SK-N-SH (cell line): Measurements from ENCODE around the gene TNFRSF1B. TPM values are rescaled to one million over a fixed set of nuclear protein-coding genes. Genes with fewer than 3 reads are reported as not detected.

Experiments used
- CTCF ChIA-PET: fragments of 300-600, 350-600 bp; formaldehyde crosslinking; extraction: SDS; loops from one replicate; lab custom pipeline; 2021; lab: Yijun Ruan, JAX
- POLR2A ChIA-PET: fragments of 350-600 bp; sonication (Branson Sonifier 250); formaldehyde crosslinking; extraction: SDS; loops from one replicate; lab custom pipeline; 2020; ENCODE audit warnings: antibody characterized with exemption, inconsistent platforms; lab: Yijun Ruan, JAX
- DNase-seq: peaks from one replicate; pipeline ENCODE4 v3.0.0; 2012
- H2AFZ ChIP-seq: fragments of 200-600 bp; sonication (generic); 2 replicates; pipeline ENCODE4 v1.8.1; 2016; ENCODE audit warnings: antibody characterized with exemption, mild to moderate bottlenecking, low read depth
- H3F3A ChIP-seq: fragments of 200-600 bp; sonication (generic); replicated peaks from 2 replicates; pipeline ENCODE3; 2016; ENCODE audit warnings: antibody characterized with exemption, mild to moderate bottlenecking; ENCODE audit not compliant: insufficient read depth
- H3K27ac ChIP-seq, 2 experiments: fragments of 200-500 bp in 1 of 2; fragments of 200-600 bp in 1 of 2; sonication (Bioruptor generic) in 1 of 2; sonication (generic), shearing (Covaris generic) in 1 of 2; 2 replicates each; pipeline versions ENCODE4 v1.5.1 to v1.6.1; 2014 to 2016; ENCODE audit warnings: low read depth in 2 of 2, inconsistent platforms in 1 of 2, low read length in 1 of 2, mild to moderate bottlenecking in 1 of 2, mixed read lengths in 1 of 2
- H3K27me3 ChIP-seq: fragments of 200-600 bp; sonication (generic), shearing (Covaris generic); 2 replicates; pipeline ENCODE4 v1.6.1; 2016; ENCODE audit warnings: mixed run types; ENCODE audit not compliant: insufficient read depth
- H3K36me3 ChIP-seq, 2 experiments: fragments of 200-500 bp in 1 of 2; fragments of 200-600 bp in 1 of 2; sonication (Bioruptor generic) in 1 of 2; sonication (generic) in 1 of 2; replicated peaks in 1 of 2; 2 replicates each; pipeline versions ENCODE3 to v1.5.1; 2014 to 2016; ENCODE audit warnings: low read length in 1 of 2, mild to moderate bottlenecking in 1 of 2; ENCODE audit not compliant: insufficient read depth in 2 of 2, control insufficient read depth in 1 of 2
- H3K4me1 ChIP-seq, 2 experiments: fragments of 200-500 bp in 1 of 2; fragments of 200-600 bp in 1 of 2; sonication (Bioruptor generic) in 1 of 2; sonication (generic), shearing (Covaris generic) in 1 of 2; 2 replicates each; pipeline versions ENCODE4 v1.5.1 to v1.6.1; 2014 to 2016; ENCODE audit warnings: low read depth in 1 of 2, low read length in 1 of 2, mixed run types in 1 of 2; ENCODE audit not compliant: insufficient read depth in 2 of 2, control insufficient read depth in 1 of 2
- H3K4me2 ChIP-seq: fragments of 200-600 bp; sonication (generic), shearing (Covaris generic); 2 replicates; pipeline ENCODE4 v1.6.1; 2017; ENCODE audit warnings: mixed run types
- H3K4me3 ChIP-seq, 2 experiments: fragments of 200-500 bp in 1 of 2; fragments of 200-600 bp in 1 of 2; sonication (Bioruptor generic) in 1 of 2; sonication (generic), shearing (Covaris generic) in 1 of 2; 2 replicates each; pipeline versions ENCODE4 v1.5.1 to v1.8.1; 2014 to 2016; ENCODE audit warnings: low read depth in 2 of 2, inconsistent platforms in 1 of 2, low read length in 1 of 2, mild to moderate bottlenecking in 1 of 2, mixed read lengths in 1 of 2, moderate library complexity in 1 of 2
- H3K79me2 ChIP-seq: fragments of 200-600 bp; sonication (generic); 2 replicates; pipeline ENCODE4 v1.8.1; 2017; ENCODE audit warnings: mild to moderate bottlenecking; ENCODE audit not compliant: insufficient read depth
- H3K9ac ChIP-seq: fragments of 200-600 bp; sonication (generic); 2 replicates; pipeline ENCODE4 v1.6.1; 2017; ENCODE audit warnings: mixed run types
- H3K9me2 ChIP-seq: fragments of 200-600 bp; sonication (generic); 2 replicates; pipeline ENCODE4 v1.6.1; 2017; ENCODE audit warnings: mixed run types
- H3K9me3 ChIP-seq: fragments of 200-600 bp; sonication (generic); 2 replicates; pipeline ENCODE4 v1.6.1; 2017; ENCODE audit warnings: mixed run types, mild to moderate bottlenecking, moderate library complexity
- H4K20me1 ChIP-seq: fragments of 200-600 bp; sonication (generic); 2 replicates; pipeline ENCODE4 v1.6.1; 2017; ENCODE audit warnings: mild to moderate bottlenecking, mixed run types; ENCODE audit not compliant: insufficient read depth
- EP300 ChIP-seq, 2 experiments: IDR thresholded peaks; 2 replicates each; pipeline versions ENCODE4 v1.4.0 to v1.6.1; 2012; ENCODE audit warnings: borderline replicate concordance in 1 of 2, low read depth in 1 of 2, low read length in 1 of 2
- EZH2phosphoT487 ChIP-seq: fragments of 200-600 bp; sonication (generic); IDR thresholded peaks from 2 replicates; pipeline ENCODE4 v1.6.1; 2017; ENCODE audit warnings: low read depth, mixed run types, mild to moderate bottlenecking, antibody characterized with exemption, moderate library complexity, borderline replicate concordance
- FOXM1 ChIP-seq: IDR thresholded peaks from 2 replicates; pipeline ENCODE4 v1.4.0; 2012; ENCODE audit warnings: low read depth, mild to moderate bottlenecking
- POLR2AphosphoS5 ChIP-seq: IDR thresholded peaks from 2 replicates; pipeline ENCODE4 v1.6.1; 2012; ENCODE audit warnings: low read depth, low read length
- RCOR1 ChIP-seq: fragments of 150-350 bp; IDR thresholded peaks from 2 replicates; pipeline ENCODE4 v1.6.1; 2017; ENCODE audit warnings: antibody characterized with exemption, low read length
- RXRA ChIP-seq: IDR thresholded peaks from 2 replicates; pipeline ENCODE4 v1.4.0; 2012; ENCODE audit warnings: low read depth, mild to moderate bottlenecking, borderline replicate concordance
- SMC3 ChIP-seq: IDR thresholded peaks from 2 replicates; pipeline ENCODE4 v1.6.1; 2012; ENCODE audit warnings: low read depth, low read length, improper control_type of control experiment
- TEAD4 ChIP-seq: IDR thresholded peaks from 2 replicates; pipeline ENCODE4 v1.4.0; 2012; ENCODE audit warnings: mild to moderate bottlenecking, borderline replicate concordance; ENCODE audit not compliant: insufficient read depth
- WGBS: methylation state at CpG from one replicate; pipeline ENCODE4 v1.1.6; 2017; ENCODE audit warnings: low lambda C conversion rate; 5-methylcytosine and 5-hydroxymethylcytosine counted together
- polyA plus RNA-seq, 3 experiments: library from polyadenylated mRNA; depleted of rRNA; stranded (reverse); fragments of >200 nt; gene quantifications; 2 replicates each; pipeline ENCODE4 v1.2.3, GENCODE V29; 2012
- TF ChIP-seq, protein P1 (sequence below): fragments of 200-600 bp; sonication (generic); IDR thresholded peaks from 2 replicates; pipeline ENCODE4 v1.6.1; 2017; ENCODE audit warnings: antibody characterized with exemption, mild to moderate bottlenecking, moderate library complexity
- TF ChIP-seq, protein P2 (sequence below): IDR thresholded peaks from 2 replicates; pipeline ENCODE4 v1.4.0; 2012; ENCODE audit warnings: low read depth, borderline replicate concordance
- TF ChIP-seq, protein P3 (sequence below): fragments of 150-350 bp; IDR thresholded peaks from 2 replicates; pipeline ENCODE4 v1.6.1; 2016; ENCODE audit warnings: mild to moderate bottlenecking, low read depth, low read length
- TF ChIP-seq, protein P4 (sequence below): IDR thresholded peaks from 2 replicates; pipeline ENCODE4 v1.4.0; 2012; ENCODE audit warnings: low read depth

Gene TNFRSF1B
- polyA plus RNA-seq, 1 of the 3 experiments (the other 2 are of a cell fraction) = 0.36 TPM

DNA sequence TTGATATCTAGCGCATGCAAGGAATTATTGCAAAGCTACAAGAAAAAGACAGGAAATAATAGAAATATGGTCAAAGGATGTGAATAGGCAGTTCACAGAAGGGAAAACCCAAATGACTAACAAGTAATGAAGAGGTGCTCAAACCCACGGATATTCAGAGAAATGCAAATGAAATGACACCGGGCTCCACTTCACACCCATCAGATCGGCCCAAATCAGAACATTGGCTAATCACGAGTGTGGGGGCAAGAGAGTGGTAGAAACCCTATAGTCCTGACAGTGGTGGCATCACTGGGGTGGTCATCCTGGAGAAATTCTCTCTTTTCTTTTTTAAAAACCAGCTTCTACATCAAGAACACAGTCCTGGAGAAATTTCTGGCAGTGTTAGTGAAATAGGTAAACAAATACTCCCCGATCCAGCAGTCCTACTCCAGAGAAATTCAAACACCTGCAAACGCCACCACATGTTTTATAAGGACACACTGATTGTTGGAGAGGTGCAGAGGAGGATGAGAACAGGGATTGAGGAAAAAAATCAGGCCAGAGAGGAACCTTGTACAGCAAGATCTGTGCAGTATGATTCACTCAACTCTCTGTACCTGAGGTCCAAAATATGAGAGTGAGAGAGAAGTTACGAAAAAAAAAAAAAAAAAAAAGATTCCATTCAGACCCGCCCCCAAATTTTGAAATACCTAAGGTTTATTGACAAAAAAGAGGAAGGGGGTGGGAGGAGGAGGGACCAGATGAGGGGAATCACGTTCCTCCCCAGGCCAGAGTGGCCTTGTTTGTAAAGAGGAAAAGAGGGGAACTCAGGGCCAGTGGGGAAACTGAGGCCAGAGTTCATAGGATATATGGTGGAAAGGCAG, 9.2 kb upstream of the TNFRSF1B start (continued):
- TF ChIP-seq, protein P1, sequence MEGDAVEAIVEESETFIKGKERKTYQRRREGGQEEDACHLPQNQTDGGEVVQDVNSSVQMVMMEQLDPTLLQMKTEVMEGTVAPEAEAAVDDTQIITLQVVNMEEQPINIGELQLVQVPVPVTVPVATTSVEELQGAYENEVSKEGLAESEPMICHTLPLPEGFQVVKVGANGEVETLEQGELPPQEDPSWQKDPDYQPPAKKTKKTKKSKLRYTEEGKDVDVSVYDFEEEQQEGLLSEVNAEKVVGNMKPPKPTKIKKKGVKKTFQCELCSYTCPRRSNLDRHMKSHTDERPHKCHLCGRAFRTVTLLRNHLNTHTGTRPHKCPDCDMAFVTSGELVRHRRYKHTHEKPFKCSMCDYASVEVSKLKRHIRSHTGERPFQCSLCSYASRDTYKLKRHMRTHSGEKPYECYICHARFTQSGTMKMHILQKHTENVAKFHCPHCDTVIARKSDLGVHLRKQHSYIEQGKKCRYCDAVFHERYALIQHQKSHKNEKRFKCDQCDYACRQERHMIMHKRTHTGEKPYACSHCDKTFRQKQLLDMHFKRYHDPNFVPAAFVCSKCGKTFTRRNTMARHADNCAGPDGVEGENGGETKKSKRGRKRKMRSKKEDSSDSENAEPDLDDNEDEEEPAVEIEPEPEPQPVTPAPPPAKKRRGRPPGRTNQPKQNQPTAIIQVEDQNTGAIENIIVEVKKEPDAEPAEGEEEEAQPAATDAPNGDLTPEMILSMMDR = no peak
- TF ChIP-seq EP300 (IDR thresholded peaks at IDR 0.05; ENCODE audit: borderline replicate concordance in 1 of 2, low read depth in 1 of 2, low read length in 1 of 2) = no peak
- TF ChIP-seq, protein P2, sequence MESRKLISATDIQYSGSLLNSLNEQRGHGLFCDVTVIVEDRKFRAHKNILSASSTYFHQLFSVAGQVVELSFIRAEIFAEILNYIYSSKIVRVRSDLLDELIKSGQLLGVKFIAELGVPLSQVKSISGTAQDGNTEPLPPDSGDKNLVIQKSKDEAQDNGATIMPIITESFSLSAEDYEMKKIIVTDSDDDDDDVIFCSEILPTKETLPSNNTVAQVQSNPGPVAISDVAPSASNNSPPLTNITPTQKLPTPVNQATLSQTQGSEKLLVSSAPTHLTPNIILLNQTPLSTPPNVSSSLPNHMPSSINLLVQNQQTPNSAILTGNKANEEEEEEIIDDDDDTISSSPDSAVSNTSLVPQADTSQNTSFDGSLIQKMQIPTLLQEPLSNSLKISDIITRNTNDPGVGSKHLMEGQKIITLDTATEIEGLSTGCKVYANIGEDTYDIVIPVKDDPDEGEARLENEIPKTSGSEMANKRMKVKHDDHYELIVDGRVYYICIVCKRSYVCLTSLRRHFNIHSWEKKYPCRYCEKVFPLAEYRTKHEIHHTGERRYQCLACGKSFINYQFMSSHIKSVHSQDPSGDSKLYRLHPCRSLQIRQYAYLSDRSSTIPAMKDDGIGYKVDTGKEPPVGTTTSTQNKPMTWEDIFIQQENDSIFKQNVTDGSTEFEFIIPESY = no peak
- no peak for TF ChIP-seq SMC3
- TF ChIP-seq RCOR1 = no peak
- no peak for TF ChIP-seq EZH2phosphoT487
- TF ChIP-seq, protein P3, sequence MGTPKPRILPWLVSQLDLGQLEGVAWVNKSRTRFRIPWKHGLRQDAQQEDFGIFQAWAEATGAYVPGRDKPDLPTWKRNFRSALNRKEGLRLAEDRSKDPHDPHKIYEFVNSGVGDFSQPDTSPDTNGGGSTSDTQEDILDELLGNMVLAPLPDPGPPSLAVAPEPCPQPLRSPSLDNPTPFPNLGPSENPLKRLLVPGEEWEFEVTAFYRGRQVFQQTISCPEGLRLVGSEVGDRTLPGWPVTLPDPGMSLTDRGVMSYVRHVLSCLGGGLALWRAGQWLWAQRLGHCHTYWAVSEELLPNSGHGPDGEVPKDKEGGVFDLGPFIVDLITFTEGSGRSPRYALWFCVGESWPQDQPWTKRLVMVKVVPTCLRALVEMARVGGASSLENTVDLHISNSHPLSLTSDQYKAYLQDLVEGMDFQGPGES = no peak
- TF ChIP-seq FOXM1 = no peak
- TF ChIP-seq RXRA = no peak
- TF ChIP-seq POLR2AphosphoS5 = no peak

DNA sequence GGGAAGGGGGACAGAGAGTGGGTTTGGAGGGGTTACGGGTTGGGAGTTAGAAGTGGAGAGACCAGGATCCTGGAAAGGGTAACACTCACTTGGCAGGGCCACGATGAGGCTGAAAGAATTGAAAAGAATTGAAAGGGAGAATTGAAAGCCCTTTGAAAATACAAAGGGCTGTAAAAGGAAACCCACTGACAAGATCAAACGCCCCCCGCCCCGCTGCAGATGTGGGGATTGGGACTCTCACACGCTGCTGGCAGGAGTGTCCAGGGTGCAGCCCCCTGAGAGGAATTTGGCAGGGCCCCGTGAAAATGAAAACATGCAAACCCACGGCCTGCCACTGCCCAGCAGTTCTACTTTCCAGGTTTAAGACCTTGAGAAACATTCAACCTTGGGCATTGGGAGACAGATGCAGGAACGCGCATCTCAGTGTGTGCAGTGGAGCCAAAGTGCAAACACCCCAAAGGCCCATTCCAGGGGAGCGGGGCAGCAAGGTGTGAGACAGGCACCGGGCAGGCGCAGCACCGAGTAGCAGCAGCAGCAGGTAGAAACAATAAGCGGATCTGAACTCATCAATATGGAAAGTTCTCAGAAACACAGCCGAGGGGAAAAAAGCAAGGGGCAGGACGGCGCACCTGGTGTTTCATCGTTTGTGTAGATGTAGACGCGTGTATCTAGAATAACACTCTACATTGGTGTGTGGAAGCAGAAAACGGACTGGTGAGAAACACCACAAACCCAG, 8.3 kb upstream of the TNFRSF1B start:
- Histone ChIP-seq H3K4me2 (no peak overlapping the region), H2AFZ (no peak overlapping the region), H3F3A (no peaks in the 10 kb centered on the region), H3K4me1 (peaks cover 0 to 9% of the 10 kb centered on the region in 2 experiments; a peak in 1 of 4 replicates), H3K9me2 (no peaks in the 10 kb centered on the region), H4K20me1 (no peaks in the 10 kb centered on the region), H3K27ac (no peak overlapping the region), H3K9ac (no peak overlapping the region), H3K9me3 (no peaks in the 10 kb centered on the region), H3K36me3 (no peaks in the 10 kb centered on the region), H3K27me3 (no peaks in the 10 kb centered on the region), H3K79me2 (no peaks in the 10 kb centered on the region), H3K4me3 (no peak overlapping the region)
- ChIA-PET CTCF (interaction anchor here (1.1 kb wide), 2 partner anchors 11 to 34 kb away, joined by 3 read pairs; no protein-coding TSS in a partner anchor), POLR2A (no interaction called here)
- WGBS = 90% methylated on average over 22 of the region's 22 CpGs
- no peak for TF ChIP-seq TEAD4
- TF ChIP-seq, protein P4, sequence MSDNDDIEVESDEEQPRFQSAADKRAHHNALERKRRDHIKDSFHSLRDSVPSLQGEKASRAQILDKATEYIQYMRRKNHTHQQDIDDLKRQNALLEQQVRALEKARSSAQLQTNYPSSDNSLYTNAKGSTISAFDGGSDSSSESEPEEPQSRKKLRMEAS = no peak
- DNase-seq = no peak
